VCaP (cell line): ENCODE measurements around the gene TSPAN11.

ENCODE experiments used
- H3K27ac ChIP-seq: fragments of 450-650 bp; 2 replicates; pipeline ENCODE4 v1.5.1; 2017
- TF ChIP-seq, protein P1 (sequence below): fragments of 450-650 bp; conservative IDR thresholded peaks from 2 replicates; pipeline ENCODE4 v1.5.1; 2017; ENCODE audit warnings: mild to moderate bottlenecking, moderate library complexity

The TSPAN11 gene

DNA sequence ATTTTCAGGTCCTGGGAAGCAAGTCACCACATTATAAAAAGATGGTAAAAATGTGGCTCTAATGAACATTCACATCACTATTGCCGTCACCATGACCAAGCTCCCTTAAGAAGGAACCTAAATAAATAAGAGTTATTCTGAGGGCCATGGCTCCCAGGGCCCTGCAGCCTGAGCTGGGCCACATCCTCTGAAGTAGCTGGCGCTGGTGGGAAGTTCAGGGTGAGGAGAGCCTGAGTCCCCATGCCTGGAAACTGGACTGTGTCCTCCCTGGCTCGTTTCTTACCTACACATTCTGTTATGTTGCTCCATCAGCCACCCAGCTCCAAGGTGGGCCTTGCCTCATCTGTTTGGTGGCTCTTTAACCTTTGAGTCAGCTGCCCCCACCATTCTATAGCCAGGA is 42.5 kb downstream of the TSPAN11 start:
- TF ChIP-seq, protein P1, sequence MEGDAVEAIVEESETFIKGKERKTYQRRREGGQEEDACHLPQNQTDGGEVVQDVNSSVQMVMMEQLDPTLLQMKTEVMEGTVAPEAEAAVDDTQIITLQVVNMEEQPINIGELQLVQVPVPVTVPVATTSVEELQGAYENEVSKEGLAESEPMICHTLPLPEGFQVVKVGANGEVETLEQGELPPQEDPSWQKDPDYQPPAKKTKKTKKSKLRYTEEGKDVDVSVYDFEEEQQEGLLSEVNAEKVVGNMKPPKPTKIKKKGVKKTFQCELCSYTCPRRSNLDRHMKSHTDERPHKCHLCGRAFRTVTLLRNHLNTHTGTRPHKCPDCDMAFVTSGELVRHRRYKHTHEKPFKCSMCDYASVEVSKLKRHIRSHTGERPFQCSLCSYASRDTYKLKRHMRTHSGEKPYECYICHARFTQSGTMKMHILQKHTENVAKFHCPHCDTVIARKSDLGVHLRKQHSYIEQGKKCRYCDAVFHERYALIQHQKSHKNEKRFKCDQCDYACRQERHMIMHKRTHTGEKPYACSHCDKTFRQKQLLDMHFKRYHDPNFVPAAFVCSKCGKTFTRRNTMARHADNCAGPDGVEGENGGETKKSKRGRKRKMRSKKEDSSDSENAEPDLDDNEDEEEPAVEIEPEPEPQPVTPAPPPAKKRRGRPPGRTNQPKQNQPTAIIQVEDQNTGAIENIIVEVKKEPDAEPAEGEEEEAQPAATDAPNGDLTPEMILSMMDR, result no peak

GRCh38 chr12:30969606-30970395 is 43.3 kb downstream of the TSPAN11 start:
- TF ChIP-seq, protein P1, result no peak

More for the DNA sequence above, 42.5 kb downstream of the TSPAN11 start:
- H3K27ac ChIP-seq, result no peak overlapping the region

GRCh38 chr12:30970559-30971197 is 44.1 kb downstream of the TSPAN11 start:
- no peak overlapping the region for H3K27ac ChIP-seq
- TF ChIP-seq, protein P1, result no peak

More at GRCh38 chr12:30969606-30970395, 43.3 kb downstream of the TSPAN11 start:
- H3K27ac ChIP-seq, result no peak overlapping the region

GRCh38 chr12:30972035-30972434 is 45.5 kb downstream of the TSPAN11 start:
- TF ChIP-seq, protein P1, result no peak

GRCh38 chr12:30973175-30973574 is 46.6 kb downstream of the TSPAN11 start:
- TF ChIP-seq, protein P1, result no peak
- no peak overlapping the region for H3K27ac ChIP-seq

More at GRCh38 chr12:30972035-30972434, 45.5 kb downstream of the TSPAN11 start:
- no peak overlapping the region for H3K27ac ChIP-seq

GRCh38 chr12:30973830-30974229 is 47.3 kb downstream of the TSPAN11 start:
- H3K27ac ChIP-seq, result no peak overlapping the region
- TF ChIP-seq, protein P1, result no peak

DNA sequence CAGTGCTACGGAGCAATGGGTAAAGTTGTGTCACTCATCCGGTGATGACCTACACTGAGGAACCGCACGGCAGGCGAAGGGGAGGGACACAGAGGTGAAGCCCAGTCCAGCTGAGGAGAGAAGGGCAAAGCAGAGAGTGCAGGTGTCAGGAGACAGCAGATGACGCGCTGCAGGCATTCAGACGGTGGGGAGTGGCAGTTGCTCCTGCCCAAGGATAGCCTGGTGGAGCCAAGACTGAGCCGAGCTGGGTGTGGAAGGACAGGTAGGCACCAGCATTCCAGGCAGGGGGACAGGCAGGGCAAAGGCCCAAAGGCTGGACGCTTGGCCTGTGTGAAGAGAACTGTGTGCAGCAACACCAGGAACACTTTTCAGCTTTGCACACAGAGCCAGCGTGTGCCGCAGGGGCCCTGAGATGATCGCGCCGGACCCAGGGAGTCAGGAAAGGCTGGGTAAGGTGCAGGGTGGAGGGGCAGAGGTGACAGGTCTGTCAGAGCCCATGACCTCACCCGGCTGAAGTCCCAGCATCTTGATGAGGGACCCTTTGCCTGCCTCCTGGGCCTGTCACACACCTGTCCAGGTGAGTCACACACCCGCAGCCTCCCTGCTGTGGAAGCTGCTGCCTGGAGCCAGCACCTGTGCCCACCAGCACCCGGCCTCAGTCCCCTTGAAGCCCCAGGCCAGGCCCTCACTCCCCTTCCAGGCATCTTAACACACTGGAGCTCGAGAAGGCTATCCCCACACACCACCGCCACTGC is 48.4 kb downstream of the TSPAN11 start:
- H3K27ac ChIP-seq, result no peak overlapping the region
- TF ChIP-seq, protein P1, result no peak
